GM18868 (cell line): ENCODE data around the gene BSN.

ENCODE experiments used
- ATAC-seq: cut with Tn5 transposase; IDR thresholded peaks from one replicate; pipeline ENCODE4 v1.9.1; 2021; ENCODE audit warnings: mild to moderate bottlenecking, moderate library complexity; ENCODE audit not compliant: unreplicated experiment

The BSN gene

DNA sequence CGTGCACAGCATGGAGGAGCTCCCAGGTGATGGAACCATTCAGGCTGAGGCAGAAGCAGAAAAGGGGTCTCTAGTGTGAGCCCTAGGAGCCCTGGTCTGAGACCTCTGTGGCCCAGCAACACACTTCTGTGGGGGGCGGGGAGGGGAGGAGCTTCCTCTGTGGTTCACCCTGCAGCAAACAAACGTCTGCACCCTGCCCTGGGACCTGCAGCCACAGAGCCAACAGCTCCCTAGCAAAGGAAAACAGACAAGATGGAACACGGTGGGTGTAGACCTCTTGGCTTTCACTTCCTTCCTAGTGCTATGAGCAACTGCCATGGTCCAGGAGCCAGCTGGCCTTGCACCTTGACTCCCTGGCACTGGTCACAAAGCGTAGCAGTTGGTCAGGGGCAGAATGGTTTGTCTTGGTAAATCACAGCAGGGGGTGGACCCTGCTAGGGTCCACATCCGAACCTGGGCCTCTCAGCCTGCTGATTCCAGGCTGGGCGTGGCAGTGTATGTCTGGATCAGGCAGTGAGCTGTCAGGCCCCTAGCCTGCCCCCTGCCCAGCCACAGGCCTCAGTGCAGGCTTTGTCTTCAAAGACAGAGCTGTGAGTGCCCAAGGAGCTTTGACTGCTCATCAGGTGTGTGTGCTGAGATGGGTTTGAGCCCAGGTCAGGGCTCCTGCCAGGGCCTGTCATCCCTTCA is 158.5 kb downstream of the BSN start:
- ATAC-seq: no peak

GRCh38 chr3:49713336-49714105 is 159.2 kb downstream of the BSN start:
- no peak for ATAC-seq

- no peak for ATAC-seq
Observed at GRCh38 chr3:49714728-49715550, 160.7 kb downstream of the BSN start.

- ATAC-seq: no peak
Observed at GRCh38 chr3:49715611-49716121, 161.4 kb downstream of the BSN start.

DNA sequence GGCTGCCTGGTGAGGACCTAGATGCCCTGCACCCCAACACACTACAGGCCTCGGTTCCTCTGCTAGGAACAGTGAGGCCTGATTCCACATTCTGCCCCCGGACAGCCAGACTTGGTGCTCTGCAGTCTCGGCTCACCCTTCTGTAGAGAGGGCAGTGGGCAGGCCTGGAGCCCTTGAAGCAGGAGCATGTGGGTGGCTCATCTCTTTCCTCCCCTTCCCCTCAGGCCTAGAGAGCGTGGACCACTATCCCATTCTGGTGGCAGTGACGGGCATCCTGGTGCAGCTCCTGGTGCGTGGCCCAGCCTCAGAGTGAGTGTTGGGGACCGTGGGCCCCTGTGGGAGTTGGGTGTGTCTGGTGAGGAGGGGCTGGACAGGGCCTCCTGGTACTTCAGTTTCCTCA is 161.9 kb downstream of the BSN start:
- ATAC-seq: no peak

GRCh38 chr3:49716691-49717210 is 162.5 kb downstream of the BSN start:
- no peak for ATAC-seq

- no peak for ATAC-seq
Observed at GRCh38 chr3:49717211-49717958, 163.1 kb downstream of the BSN start.

- no peak for ATAC-seq
Observed at GRCh38 chr3:49717959-49718857, 163.9 kb downstream of the BSN start.

GRCh38 chr3:49718858-49719213 is 164.6 kb downstream of the BSN start:
- ATAC-seq: no peak

DNA sequence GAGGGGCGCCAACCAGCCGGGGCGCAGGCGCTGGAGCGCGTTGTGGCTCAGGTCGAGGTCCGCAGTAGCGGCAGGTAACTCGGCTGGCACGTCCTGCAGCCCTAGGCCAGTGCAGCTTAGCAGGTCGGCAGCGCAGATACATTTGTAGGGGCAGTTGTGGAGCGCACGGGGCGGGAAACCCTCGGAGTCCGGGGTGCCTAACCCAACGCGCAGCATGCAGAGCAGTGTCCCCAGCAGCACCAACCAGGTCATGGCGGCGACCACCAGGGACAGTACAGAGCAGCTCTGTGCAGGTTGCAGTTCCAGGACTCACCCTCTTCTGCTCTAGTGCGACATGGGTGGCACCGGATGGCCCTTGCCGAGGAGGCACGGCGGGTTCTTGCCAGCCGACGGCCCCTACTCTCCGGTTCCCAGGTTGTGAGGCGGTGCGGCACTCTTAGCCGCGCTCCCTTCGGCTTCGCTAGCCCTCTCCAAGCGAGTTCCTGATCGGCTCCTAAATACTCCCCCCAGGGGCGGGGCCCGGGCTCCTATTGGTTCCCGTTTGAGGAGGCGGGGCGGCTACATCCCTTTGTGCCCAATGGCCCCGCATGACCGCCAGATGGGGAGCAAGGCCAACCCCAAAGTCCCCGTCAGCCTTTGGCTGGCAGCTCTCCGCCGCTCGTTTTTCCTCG is 165.1 kb downstream of the BSN start, which contains the start of gene AMIGO3:
Gene AMIGO3, minus strand, starts transcription at position 471 of the 671 bp plus-strand sequence. Its CDS starts 219 bp downstream, at position 252.
- peak; percentile 54 for ATAC-seq
